ENCODE measurements around the gene RAB6A. TPM values are rescaled to one million over a fixed set of nuclear protein-coding genes. Genes with fewer than 3 reads are reported as not detected.

RAB6A gene
- total and polyA plus RNA-seq, 7 donors, result 49.4 to 117 (median 86.9) TPM

DNA sequence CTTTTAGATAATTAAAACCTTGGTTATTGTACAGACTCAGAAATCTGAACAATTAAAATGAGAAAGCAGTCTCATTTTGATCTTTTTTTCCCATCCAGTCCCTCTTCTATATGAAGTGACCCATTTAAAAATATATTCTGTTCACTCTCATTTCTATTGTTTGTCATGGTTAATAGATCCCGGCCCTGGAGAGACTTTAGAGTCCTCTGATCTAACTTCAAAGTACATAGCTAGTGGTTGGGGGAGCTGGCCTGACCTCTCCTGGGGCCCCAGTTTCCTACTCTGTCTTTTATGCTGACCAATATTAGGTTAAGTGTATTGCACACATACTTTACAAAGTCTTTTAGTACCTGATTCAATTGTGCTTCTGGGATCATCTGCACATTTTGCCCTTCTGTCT lies 40.3 kb upstream of the RAB6A start:
- no peak overlapping the region for H3K27ac ChIP-seq
- peaks cover 0 to 7% of the 10 kb centered on the region in 2 donors for H3K36me3 ChIP-seq (ENCODE audit: insufficient read depth in 1 of 2, low read depth in 1 of 2)
- DNase-seq (no peak), ATAC-seq (no peak)
- H3K27me3 ChIP-seq (ENCODE audit: insufficient read depth in 3 of 3, low read length in 2 of 3), result no peaks in the 10 kb centered on the region
- H3K4me1 ChIP-seq, result peaks cover 11% of the 10 kb centered on the region
- WGBS, 3 donors, result 66 to 83% (median 76%) methylated on average over 1 of the region's 1 CpG
- no peak overlapping the region for H3K4me3 ChIP-seq
- TF ChIP-seq, protein P1, sequence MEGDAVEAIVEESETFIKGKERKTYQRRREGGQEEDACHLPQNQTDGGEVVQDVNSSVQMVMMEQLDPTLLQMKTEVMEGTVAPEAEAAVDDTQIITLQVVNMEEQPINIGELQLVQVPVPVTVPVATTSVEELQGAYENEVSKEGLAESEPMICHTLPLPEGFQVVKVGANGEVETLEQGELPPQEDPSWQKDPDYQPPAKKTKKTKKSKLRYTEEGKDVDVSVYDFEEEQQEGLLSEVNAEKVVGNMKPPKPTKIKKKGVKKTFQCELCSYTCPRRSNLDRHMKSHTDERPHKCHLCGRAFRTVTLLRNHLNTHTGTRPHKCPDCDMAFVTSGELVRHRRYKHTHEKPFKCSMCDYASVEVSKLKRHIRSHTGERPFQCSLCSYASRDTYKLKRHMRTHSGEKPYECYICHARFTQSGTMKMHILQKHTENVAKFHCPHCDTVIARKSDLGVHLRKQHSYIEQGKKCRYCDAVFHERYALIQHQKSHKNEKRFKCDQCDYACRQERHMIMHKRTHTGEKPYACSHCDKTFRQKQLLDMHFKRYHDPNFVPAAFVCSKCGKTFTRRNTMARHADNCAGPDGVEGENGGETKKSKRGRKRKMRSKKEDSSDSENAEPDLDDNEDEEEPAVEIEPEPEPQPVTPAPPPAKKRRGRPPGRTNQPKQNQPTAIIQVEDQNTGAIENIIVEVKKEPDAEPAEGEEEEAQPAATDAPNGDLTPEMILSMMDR (IDR thresholded peaks at IDR 0.05), result no peak
- intact Hi-C loops (cut with DNase I), result no loop called here
- H3K9me3 ChIP-seq, result no peaks in the 10 kb centered on the region

DNA sequence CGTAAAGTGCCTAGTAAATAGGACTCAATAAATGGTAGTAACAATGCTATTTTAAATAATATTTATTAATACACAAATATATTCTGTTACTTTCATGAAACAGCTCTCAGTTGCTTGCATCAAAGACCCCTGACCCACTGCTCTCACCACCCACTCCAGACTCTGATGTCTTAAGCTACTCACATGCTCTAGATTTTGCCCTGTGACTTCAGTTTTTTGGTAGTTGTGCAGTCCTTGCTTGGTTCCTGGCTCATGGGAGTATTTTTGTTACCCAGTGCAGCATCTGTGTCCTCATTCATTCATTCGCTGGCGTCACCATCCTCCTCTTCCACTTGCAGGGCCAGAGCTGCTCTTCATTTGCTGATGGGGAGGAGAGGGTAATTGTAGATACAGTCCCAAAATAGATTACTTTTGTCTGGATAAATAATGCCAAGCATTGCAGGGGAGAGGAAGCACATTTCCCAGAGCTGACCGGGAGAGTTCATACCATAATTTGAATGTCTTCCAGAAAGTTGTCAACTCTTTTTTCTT lies 39.5 kb upstream of the RAB6A start:
- Histone ChIP-seq H3K36me3 (ENCODE audit: insufficient read depth in 1 of 2, low read depth in 1 of 2) (no peaks in the 10 kb centered on the region), H3K27ac (no peak overlapping the region), H3K9me3 (no peaks in the 10 kb centered on the region), H3K4me1 (peaks cover 11% of the 10 kb centered on the region), H3K27me3 (ENCODE audit: insufficient read depth in 3 of 3, low read length in 2 of 3) (no peaks in the 10 kb centered on the region), H3K4me3 (no peak overlapping the region)
- WGBS, 3 donors, result 69 to 78% (median 69%) methylated on average over 4 of the region's 4 CpGs
- ATAC-seq (no peak), DNase-seq (no peak)
- intact Hi-C loops (cut with DNase I), result no loop called here
- TF ChIP-seq, protein P1 (IDR thresholded peaks at IDR 0.05), result no peak

DNA sequence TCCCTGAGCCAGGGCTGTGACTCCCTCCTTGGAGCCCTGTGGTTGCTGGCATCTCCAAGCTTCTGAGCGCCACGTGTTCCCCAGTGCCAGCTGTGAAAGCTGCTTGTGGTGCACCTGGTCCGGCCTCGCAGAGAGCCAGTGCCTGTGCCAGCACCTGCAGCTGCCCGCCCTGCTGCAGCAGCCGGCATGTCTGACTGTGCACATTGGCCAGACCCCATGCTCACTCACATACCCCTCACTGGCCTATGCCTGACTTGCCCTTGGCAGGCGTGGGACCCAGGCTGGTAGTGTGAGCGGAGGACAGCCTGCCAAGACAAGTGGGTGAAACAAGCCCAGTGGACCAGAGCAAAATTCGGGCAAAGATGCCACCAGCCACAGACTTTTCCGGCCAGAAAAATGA lies 36.6 kb upstream of the RAB6A start:
- intact Hi-C loops (cut with DNase I), result loop anchor here in 1 of 2 donors (5.0 kb wide), 1 partner anchor 80 kb away; the partner anchor contains the start of genes COA4 and PAAF1
- TF ChIP-seq, protein P1 (IDR thresholded peaks at IDR 0.05), result no peak
- H3K27ac ChIP-seq, result peak overlapping the region; percentile 72
- no peaks in the 10 kb centered on the region for H3K9me3 ChIP-seq
- 12 to 44% (median 38%) methylated on average over 9 to 10 of the region's 10 CpGs for WGBS, 3 donors
- H3K4me1 ChIP-seq, result peaks cover 11% of the 10 kb centered on the region
- no peak overlapping the region for H3K4me3 ChIP-seq
- no peaks in the 10 kb centered on the region for H3K27me3 ChIP-seq (ENCODE audit: insufficient read depth in 3 of 3, low read length in 2 of 3)
- peaks cover 0 to 5% of the 10 kb centered on the region in 2 donors for H3K36me3 ChIP-seq (ENCODE audit: insufficient read depth in 1 of 2, low read depth in 1 of 2)
- ATAC-seq, result peak; percentile 95 to 99 (median 98)
- DNase-seq, result peak; percentile 68 to 87

DNA sequence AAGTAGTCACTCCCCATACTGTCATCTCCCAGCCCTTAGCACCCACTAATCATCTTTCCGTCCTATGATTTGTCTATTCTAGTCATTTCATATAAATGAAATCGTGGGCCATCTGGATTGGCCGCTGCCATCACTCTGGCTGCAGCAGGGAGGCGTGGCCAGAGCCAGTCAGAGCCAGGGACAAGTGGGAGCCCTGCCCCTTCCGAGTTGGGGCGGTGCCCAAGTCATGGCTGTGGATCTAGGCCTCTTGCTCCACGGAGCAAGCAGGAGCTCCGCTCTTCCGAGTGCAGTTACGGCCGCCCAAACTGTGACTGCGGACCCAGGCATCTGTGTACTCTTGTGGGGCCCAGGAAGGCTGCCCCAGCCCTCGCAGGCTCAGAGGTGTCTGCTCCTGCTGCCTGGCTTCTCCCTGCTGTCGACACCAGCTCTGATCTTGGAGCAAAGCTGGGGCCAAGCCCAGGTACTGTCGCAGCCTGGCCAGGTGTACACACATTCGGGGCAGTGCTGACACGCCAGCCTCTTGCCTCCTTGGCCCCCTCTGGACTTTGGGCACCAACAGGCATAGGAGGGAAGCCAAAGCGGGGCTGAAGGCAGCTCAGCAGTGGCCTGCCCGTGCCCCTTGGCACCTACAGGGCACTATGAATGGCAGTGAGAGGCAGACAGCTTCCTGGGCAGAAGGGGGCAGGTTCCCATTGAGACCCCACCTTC lies 35.2 kb upstream of the RAB6A start:
- peaks cover 11% of the 10 kb centered on the region for H3K4me1 ChIP-seq
- no peaks in the 10 kb centered on the region for H3K27me3 ChIP-seq (ENCODE audit: insufficient read depth in 3 of 3, low read length in 2 of 3)
- TF ChIP-seq, protein P1 (IDR thresholded peaks at IDR 0.05), result no peak
- no peaks in the 10 kb centered on the region for H3K9me3 ChIP-seq
- peak in 1 of 2 donors; percentile 56 for DNase-seq
- H3K36me3 ChIP-seq (ENCODE audit: insufficient read depth in 1 of 2, low read depth in 1 of 2), result peaks cover 0 to 9% of the 10 kb centered on the region in 2 donors
- H3K27ac ChIP-seq, result no peak overlapping the region
- intact Hi-C loops (cut with DNase I), result loop anchor here in 1 of 2 donors (5.0 kb wide), 1 partner anchor 81 kb away; the partner anchor contains the start of genes COA4 and PAAF1
- 51 to 78% (median 63%) methylated on average over 18 to 19 of the region's 19 CpGs for WGBS, 3 donors
- no peak overlapping the region for H3K4me3 ChIP-seq
- no peak for ATAC-seq
